H1 (cell line): ENCODE data around the gene SLC15A4.

Experiments
- ATF3 ChIP-seq: IDR thresholded peaks from 2 replicates; pipeline ENCODE4 v1.6.1; 2011; ENCODE audit warnings: low read depth, mild to moderate bottlenecking, low read length; ENCODE audit not compliant: insufficient read depth
- CTCF ChIP-seq, 3 experiments: IDR thresholded peaks; 1 replicate in 2 of 3; 2 replicates in 1 of 3; pipeline versions ENCODE4 v1.5.1 to v1.6.1; 2011; ENCODE audit warnings: low read length in 3 of 3, mild to moderate bottlenecking in 3 of 3, inconsistent platforms in 2 of 3, low read depth in 1 of 3, moderate library complexity in 1 of 3; ENCODE audit not compliant: insufficient read depth in 1 of 3; ENCODE audit errors: control extremely low read depth in 1 of 3
- EP300 ChIP-seq, 2 experiments: IDR thresholded peaks; 1 replicate in 1 of 2; 2 replicates in 1 of 2; pipeline ENCODE4 v1.6.1; 2011 to 2012; ENCODE audit warnings: low read depth in 2 of 2, low read length in 2 of 2, mild to moderate bottlenecking in 2 of 2, borderline replicate concordance in 1 of 2, inconsistent platforms in 1 of 2, moderate library complexity in 1 of 2
- FOSL1 ChIP-seq: IDR thresholded peaks from 2 replicates; pipeline ENCODE4 v1.6.1; 2011; ENCODE audit warnings: mild to moderate bottlenecking, low read depth, low read length, moderate library complexity; ENCODE audit not compliant: insufficient read depth
- POLR2A ChIP-seq, 2 experiments: IDR thresholded peaks; 1 replicate in 1 of 2; 2 replicates in 1 of 2; pipeline ENCODE4 v1.6.1; 2011; ENCODE audit warnings: low read depth in 2 of 2, low read length in 2 of 2, mild to moderate bottlenecking in 2 of 2; ENCODE audit errors: control extremely low read depth in 1 of 2
- SIN3A ChIP-seq, 2 experiments: IDR thresholded peaks in 1 of 2; conservative IDR thresholded peaks in 1 of 2; 2 replicates each; pipeline ENCODE4 v1.6.1; 2011 to 2012; ENCODE audit warnings: low read length in 2 of 2, improper control_type of control experiment in 1 of 2, low read depth in 1 of 2, mild to moderate bottlenecking in 1 of 2
- SP1 ChIP-seq: IDR thresholded peaks from 2 replicates; pipeline ENCODE4 v1.6.1; 2011; ENCODE audit warnings: low read depth, low read length

- TF ChIP-seq EP300 (IDR thresholded peaks at IDR 0.05; ENCODE audit: borderline replicate concordance in 1 of 2, low read depth in 2 of 2, low read length in 2 of 2) (no peak), POLR2A (IDR thresholded peaks at IDR 0.05; ENCODE audit: control extremely low read depth in 1 of 2, low read depth in 2 of 2, low read length in 2 of 2) (no peak), ATF3 (no peak), FOSL1 (no peak), SIN3A (conservative IDR thresholded peaks at IDR 0.05 in 1 of 2, IDR thresholded peaks at IDR 0.05 in 1 of 2; ENCODE audit: low read depth in 1 of 2, low read length in 2 of 2) (no peak), CTCF (IDR thresholded peaks at IDR 0.05; ENCODE audit: control extremely low read depth in 1 of 3, insufficient read depth in 1 of 3, low read depth in 1 of 3, low read length in 3 of 3) (no peak), SP1 (no peak)
Observed at GRCh38 chr12:128784030-128784760, 39.6 kb downstream of the SLC15A4 start.
